Endothelial cell of umbilical vein (primary cell): Measurements from ENCODE around the gene CCNH.

Experiments
- EZH2 ChIP-seq: IDR thresholded peaks from 2 replicates; pipeline ENCODE4 v1.6.1; 2012; ENCODE audit warnings: borderline replicate concordance, low read depth, mild to moderate bottlenecking, moderate library complexity, low read length, inconsistent platforms; ENCODE audit not compliant: severe bottlenecking
- GATA2 ChIP-seq: IDR thresholded peaks from 2 replicates; pipeline ENCODE4 v1.7.0; 2011; ENCODE audit warnings: low read depth, mild to moderate bottlenecking, moderate library complexity, mixed read lengths, low read length; ENCODE audit not compliant: insufficient read length, insufficient read depth
- MYC ChIP-seq: IDR thresholded peaks from one replicate; pipeline ENCODE4 v1.6.1; 2011; ENCODE audit warnings: mild to moderate bottlenecking, low read depth, low read length
- POLR2A ChIP-seq: IDR thresholded peaks from 2 replicates; pipeline ENCODE4 v1.6.1; 2012; ENCODE audit warnings: low read depth, mild to moderate bottlenecking, control low read depth, low read length
- POLR2AphosphoS5 ChIP-seq: IDR thresholded peaks from 2 replicates; pipeline ENCODE4 v1.6.1; 2012; ENCODE audit warnings: low read depth, mild to moderate bottlenecking, control low read depth, low read length, moderate library complexity; ENCODE audit not compliant: insufficient read depth
- TF ChIP-seq, protein P1 (sequence below), 2 donors: IDR thresholded peaks; 1 replicate in 1 of 2; 2 replicates in 1 of 2; pipeline ENCODE4 v1.5.1; 2011; ENCODE audit warnings: low read length in 2 of 2, mild to moderate bottlenecking in 2 of 2, moderate library complexity in 2 of 2, control low read depth in 1 of 2, inconsistent platforms in 1 of 2, low read depth in 1 of 2; ENCODE audit not compliant: insufficient read depth in 1 of 2; ENCODE audit errors: extremely low read depth in 1 of 2
- TF ChIP-seq, protein P2 (sequence below): IDR thresholded peaks from 2 replicates; pipeline ENCODE4 v1.6.1; 2011; ENCODE audit not compliant: insufficient read depth, insufficient read length

DNA sequence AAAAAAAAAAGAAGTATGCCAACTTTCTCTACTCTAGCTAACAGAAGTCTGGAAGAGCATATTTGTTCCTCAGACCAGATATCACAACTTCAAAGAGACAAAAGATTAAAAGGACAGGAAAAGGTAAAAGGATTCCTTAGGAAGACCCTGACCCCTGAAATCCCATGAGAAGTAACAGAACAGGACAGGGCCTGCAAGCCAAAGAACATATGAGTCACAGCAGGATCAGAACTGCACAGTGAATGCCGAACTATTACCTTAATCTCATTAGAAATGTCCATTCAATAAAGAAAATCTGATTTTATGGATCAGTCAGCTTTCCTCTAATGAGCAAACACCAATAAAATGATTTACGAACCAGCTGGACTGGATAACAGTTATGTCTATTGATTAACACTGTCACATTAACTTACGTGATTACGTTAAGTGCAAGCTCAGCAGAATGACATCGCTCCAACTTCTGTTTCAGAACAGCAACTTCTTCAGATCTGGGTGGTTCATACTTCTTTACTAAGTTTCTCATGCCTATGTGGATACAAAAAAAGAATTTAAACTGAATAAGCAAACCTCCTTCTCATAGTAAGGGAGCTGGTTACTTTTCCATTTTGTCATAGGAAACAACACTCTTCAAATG, 13.6 kb downstream of the CCNH start:
- TF ChIP-seq, protein P1, sequence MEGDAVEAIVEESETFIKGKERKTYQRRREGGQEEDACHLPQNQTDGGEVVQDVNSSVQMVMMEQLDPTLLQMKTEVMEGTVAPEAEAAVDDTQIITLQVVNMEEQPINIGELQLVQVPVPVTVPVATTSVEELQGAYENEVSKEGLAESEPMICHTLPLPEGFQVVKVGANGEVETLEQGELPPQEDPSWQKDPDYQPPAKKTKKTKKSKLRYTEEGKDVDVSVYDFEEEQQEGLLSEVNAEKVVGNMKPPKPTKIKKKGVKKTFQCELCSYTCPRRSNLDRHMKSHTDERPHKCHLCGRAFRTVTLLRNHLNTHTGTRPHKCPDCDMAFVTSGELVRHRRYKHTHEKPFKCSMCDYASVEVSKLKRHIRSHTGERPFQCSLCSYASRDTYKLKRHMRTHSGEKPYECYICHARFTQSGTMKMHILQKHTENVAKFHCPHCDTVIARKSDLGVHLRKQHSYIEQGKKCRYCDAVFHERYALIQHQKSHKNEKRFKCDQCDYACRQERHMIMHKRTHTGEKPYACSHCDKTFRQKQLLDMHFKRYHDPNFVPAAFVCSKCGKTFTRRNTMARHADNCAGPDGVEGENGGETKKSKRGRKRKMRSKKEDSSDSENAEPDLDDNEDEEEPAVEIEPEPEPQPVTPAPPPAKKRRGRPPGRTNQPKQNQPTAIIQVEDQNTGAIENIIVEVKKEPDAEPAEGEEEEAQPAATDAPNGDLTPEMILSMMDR (IDR thresholded peaks at IDR 0.05; ENCODE audit: extremely low read depth in 1 of 2, insufficient read depth in 1 of 2, low read depth in 1 of 2, low read length in 2 of 2) = no peak
- no peak for TF ChIP-seq POLR2A
- no peak for TF ChIP-seq EZH2
- TF ChIP-seq POLR2AphosphoS5 = no peak
- no peak for TF ChIP-seq GATA2
- TF ChIP-seq, protein P2, sequence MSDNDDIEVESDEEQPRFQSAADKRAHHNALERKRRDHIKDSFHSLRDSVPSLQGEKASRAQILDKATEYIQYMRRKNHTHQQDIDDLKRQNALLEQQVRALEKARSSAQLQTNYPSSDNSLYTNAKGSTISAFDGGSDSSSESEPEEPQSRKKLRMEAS = no peak
- TF ChIP-seq MYC = no peak
